Measurements from ENCODE around the gene SYNE3. TPM values are rescaled to one million over a fixed set of nuclear protein-coding genes. Genes with fewer than 3 reads are reported as not detected.

SYNE3 gene
- total RNA-seq, 1 donor from 2014 or later: 105 TPM

DNA sequence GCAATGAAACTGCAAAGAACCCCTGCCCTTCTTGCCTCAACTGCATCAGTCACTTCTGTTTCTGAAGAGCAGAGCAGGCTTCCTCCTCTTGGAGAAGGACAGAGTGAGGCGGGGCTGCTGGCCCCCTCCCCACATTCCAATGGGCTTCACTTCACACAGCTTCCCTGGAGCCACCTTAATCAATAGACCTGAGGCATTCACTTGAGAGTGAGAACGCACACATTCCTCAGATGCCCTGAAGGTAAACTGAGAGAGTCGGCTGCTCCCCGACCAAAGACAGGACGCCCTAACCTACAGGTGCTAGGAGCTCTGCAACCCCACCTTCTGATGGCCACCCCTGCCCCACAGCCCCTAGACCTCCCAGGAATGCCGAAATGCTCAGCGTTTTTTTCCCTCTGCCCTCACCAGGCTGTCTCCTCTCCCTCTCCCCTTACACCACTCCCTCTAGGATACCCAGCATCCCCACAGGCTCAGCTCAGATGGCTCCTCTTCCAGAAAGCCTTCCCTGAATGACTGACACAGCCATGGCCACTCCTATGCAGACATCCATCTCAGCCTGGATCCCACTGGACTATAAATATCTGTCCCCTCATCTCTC lies 31.1 kb downstream of the SYNE3 start:
- Mint-ChIP-seq H3K27me3 (ENCODE audit: unreplicated experiment) (no peaks in the 10 kb centered on the region), H3K27ac (ENCODE audit: unreplicated experiment) (peak overlapping the region; percentile 98), H3K9me3 (ENCODE audit: unreplicated experiment) (no peaks in the 10 kb centered on the region), H3K4me1 (ENCODE audit: unreplicated experiment) (peaks cover 98% of the 10 kb centered on the region), H3K4me3 (ENCODE audit: unreplicated experiment) (no peak overlapping the region), H3K36me3 (ENCODE audit: unreplicated experiment) (peaks cover 19% of the 10 kb centered on the region)
- no peak for TF ChIP-seq CTCF (IDR thresholded peaks at IDR 0.05)
- no peak for DNase-seq (ENCODE audit: extremely low spot score, unreplicated experiment)

DNA sequence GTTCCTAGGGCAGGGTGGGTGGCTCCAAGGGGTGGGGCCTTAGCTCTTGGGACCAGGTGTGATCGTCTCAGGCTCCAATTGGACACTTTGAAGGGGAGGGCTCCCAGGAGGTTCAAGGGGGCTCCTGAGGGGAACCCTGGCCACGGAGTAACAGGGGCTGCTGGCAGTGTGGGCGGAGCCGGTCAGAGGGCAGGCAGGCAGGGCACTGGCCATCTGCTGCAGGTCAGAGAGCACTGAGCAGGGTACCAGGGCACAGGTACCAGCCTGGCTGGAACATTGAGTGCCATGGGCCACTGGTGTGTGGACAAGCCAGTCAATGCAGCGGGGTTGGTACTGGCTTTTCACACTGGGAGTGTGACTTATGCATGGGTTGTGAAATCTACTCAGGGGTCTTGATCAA lies 32.2 kb downstream of the SYNE3 start:
- H3K27ac Mint-ChIP-seq (ENCODE audit: unreplicated experiment): peak overlapping the region; percentile 98

DNA sequence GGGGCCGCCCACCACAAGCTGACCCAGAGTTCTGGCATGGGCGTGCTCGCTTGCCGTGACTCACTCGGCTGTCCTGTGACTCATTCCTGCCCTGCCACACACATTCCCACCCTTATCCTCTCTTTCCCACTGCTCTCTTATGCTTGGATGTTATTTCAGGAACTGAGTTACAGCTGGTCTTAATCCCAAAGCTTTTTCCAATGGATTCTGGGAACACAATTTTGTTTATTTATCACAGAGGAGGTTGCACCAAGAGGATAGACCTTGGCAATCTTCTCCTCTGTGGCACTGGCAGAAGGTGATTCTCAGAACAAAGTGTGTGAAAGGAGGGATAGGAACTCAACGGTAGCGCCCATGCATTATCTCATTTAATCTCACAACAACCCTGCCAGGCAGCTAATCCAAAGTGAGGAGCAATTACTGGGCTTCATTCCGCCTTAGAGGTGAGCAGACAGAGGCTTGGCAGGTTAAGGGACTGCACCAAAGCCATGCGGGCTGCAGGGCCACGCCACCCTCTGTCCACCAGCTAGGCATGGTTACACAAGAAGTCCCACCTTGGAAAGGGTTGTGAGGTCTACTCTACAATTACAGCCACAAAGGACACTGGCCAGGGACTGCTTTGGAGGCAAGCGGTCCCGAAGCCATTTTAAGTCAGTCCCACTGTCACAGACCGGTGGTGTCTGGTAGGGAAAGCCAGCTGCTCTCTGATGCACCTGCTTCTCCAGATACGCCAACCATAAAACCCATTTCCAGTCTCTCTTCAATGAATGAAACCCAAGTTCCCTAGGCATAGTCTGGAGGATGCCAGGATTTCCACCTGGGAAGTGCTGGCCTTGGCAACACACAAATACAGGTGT lies 32.9 kb downstream of the SYNE3 start:
- Mint-ChIP-seq H3K27ac (ENCODE audit: unreplicated experiment) (peak overlapping the region; percentile 98), H3K27me3 (ENCODE audit: unreplicated experiment) (no peaks in the 10 kb centered on the region), H3K4me1 (ENCODE audit: unreplicated experiment) (peaks cover 97% of the 10 kb centered on the region), H3K9me3 (ENCODE audit: unreplicated experiment) (no peaks in the 10 kb centered on the region), H3K36me3 (ENCODE audit: unreplicated experiment) (peaks cover 18% of the 10 kb centered on the region), H3K4me3 (ENCODE audit: unreplicated experiment) (peak overlapping the region; percentile 35)
- no peak for TF ChIP-seq CTCF (IDR thresholded peaks at IDR 0.05)
- DNase-seq (ENCODE audit: extremely low spot score, unreplicated experiment): peak; percentile 90

More for the DNA sequence above, 32.2 kb downstream of the SYNE3 start:
- Mint-ChIP-seq H3K4me3 (ENCODE audit: unreplicated experiment) (no peak overlapping the region), H3K9me3 (ENCODE audit: unreplicated experiment) (no peaks in the 10 kb centered on the region), H3K4me1 (ENCODE audit: unreplicated experiment) (peaks cover 98% of the 10 kb centered on the region), H3K27me3 (ENCODE audit: unreplicated experiment) (no peaks in the 10 kb centered on the region), H3K36me3 (ENCODE audit: unreplicated experiment) (peaks cover 19% of the 10 kb centered on the region)
- no peak for TF ChIP-seq CTCF (IDR thresholded peaks at IDR 0.05)
- DNase-seq (ENCODE audit: extremely low spot score, unreplicated experiment): no peak

DNA sequence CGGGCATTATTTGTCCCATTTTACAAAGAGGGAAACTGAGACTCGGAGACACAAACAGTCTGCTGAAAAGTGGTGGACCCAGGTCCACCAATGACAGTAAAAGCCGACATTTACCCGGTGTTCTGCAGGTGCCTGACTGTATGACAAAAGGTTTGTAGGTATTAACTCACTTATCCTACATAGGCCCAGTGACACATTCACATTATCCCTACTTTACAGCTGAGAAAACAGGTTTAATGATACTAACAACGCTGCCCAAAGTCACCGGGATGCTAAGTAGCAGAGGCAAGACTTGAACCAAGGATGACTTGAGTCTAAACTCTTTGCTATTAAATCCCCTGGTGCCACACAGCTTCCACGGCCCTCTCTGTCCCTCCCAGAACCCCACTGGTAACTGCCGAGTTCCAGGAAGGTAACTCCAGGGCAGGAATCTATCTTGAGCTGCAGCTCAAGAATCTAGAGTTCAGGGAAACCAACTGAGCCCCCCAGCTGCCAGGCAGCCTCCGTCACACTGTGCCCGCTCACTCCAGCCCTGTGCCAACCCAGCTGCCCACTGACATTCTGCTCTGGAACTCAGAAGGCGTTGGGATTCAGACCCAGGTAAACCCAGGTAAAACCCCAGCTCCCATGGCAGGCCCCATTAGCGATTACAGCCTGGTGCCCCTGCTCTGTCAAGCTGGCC lies 33.7 kb downstream of the SYNE3 start:
- no peaks in the 10 kb centered on the region for H3K9me3 Mint-ChIP-seq (ENCODE audit: unreplicated experiment)
- TF ChIP-seq CTCF (IDR thresholded peaks at IDR 0.05): no peak
- H3K36me3 Mint-ChIP-seq (ENCODE audit: unreplicated experiment): peaks cover 17% of the 10 kb centered on the region
- H3K27ac Mint-ChIP-seq (ENCODE audit: unreplicated experiment): peak overlapping the region; percentile 98
- no peaks in the 10 kb centered on the region for H3K27me3 Mint-ChIP-seq (ENCODE audit: unreplicated experiment)
- peaks cover 97% of the 10 kb centered on the region for H3K4me1 Mint-ChIP-seq (ENCODE audit: unreplicated experiment)
- peak overlapping the region; percentile 35 for H3K4me3 Mint-ChIP-seq (ENCODE audit: unreplicated experiment)
- DNase-seq (ENCODE audit: extremely low spot score, unreplicated experiment): no peak

Measured in osteocyte (in vitro differentiated cells).